ENCODE measurements around the gene PSMB2.

The PSMB2 gene

DNA sequence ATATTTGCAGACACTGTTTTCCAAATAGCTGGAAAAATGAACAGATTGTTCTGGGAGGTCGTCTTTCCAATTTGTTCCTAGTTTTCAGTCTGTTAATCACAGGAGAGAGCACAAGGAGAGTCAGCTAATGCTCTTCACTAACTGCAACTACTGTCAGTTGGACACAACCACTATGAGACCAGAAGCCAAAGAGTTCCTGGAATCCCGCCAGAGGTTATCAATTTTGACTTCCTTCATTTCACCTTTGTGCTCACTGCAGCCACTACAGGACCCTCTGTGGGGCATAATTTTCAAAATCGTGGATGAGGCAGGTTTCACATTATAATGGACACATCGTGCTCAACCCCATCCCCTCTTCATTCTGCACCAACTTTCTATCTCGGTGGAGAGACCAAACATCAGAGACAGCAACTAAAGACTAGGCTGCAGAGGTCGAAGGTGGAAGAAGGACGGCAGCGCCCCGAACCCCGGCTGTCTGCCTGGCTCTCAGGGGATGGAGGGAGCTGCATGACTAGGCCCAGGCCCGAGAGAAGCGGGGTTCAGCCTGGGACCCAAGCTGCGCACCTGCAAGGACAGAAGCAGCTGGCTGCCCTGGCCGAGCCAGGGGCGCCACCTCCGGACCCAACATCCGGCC is 84.7 kb downstream of the PSMB2 start:
- Histone ChIP-seq H4K20me1 (ENCODE audit: low read depth, low read length) (no peaks in the 10 kb centered on the region), H3K4me2 (ENCODE audit: low read depth, low read length, poor library complexity, severe bottlenecking) (peak overlapping the region; percentile 66), H3K27ac (ENCODE audit: low read depth, low read length) (peak overlapping the region; percentile 72), H3K27me3 (ENCODE audit: low read length) (no peaks in the 10 kb centered on the region), H3K4me3 (ENCODE audit: insufficient read depth, low read length, poor library complexity, severe bottlenecking) (peak overlapping the region; percentile 86), H3K9ac (ENCODE audit: low read length) (peak overlapping the region; percentile 79), H3K79me2 (ENCODE audit: insufficient read depth, low read length) (peaks cover 29% of the 10 kb centered on the region), H2AFZ (ENCODE audit: low read depth, low read length, severe bottlenecking) (peak overlapping the region; percentile 78), H3F3A (ENCODE audit: insufficient read depth) (peaks cover 12% of the 10 kb centered on the region; the same call in 1 of the 2 replicates), H3K9me2 (replicated peaks; ENCODE audit: insufficient read depth, low read length) (no peaks in the 10 kb centered on the region), H3K9me3 (ENCODE audit: insufficient read depth, low read length) (no peaks in the 10 kb centered on the region), H3K36me3 (ENCODE audit: low read length) (no peaks in the 10 kb centered on the region)
- TF ChIP-seq EZH2phosphoT487 (conservative IDR thresholded peaks at IDR 0.05; ENCODE audit: low read length): no peak
- TF ChIP-seq, protein P1, sequence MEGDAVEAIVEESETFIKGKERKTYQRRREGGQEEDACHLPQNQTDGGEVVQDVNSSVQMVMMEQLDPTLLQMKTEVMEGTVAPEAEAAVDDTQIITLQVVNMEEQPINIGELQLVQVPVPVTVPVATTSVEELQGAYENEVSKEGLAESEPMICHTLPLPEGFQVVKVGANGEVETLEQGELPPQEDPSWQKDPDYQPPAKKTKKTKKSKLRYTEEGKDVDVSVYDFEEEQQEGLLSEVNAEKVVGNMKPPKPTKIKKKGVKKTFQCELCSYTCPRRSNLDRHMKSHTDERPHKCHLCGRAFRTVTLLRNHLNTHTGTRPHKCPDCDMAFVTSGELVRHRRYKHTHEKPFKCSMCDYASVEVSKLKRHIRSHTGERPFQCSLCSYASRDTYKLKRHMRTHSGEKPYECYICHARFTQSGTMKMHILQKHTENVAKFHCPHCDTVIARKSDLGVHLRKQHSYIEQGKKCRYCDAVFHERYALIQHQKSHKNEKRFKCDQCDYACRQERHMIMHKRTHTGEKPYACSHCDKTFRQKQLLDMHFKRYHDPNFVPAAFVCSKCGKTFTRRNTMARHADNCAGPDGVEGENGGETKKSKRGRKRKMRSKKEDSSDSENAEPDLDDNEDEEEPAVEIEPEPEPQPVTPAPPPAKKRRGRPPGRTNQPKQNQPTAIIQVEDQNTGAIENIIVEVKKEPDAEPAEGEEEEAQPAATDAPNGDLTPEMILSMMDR (IDR thresholded peaks at IDR 0.05; ENCODE audit: insufficient read depth, low read length, poor library complexity, severe bottlenecking): no peak

DNA sequence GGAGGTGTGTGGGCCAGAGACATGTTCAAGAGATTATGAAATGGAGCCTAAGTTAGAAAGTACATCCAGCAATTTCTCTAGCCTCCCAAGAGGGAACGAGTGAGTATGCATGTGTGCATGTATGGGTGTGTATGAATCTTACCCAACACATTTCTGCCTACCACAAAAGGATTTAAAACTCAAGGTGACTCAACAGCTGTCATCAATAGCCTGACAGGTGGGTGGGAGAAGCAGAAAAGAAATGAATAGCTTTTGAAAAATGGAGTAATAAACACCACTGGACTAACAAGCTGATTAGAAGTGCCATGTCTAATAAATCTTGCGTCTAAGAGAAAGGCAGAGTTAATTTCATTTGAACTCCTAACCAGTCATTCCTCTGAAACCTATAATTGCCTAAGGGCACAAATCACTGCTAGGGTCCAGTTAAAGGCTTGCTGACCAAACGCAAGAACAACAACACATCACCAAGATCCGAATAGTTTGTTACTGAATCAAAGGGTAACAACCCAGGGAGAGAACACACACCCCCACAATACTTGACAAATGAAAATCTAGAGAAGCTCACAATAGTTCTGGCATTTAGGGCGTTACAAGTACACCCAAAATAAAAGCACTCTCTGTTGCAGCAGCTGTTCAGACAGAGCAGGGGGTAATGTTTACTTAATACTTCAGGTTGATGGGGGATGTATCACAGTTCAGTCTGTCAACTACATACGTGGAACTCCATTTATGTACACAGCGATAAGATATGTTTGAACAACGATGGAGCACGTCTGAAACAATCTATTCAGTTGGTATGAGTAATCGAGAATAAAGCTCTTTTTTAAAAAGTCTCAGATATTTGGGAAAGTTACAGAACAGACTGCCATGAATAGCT is 85.5 kb downstream of the PSMB2 start:
- H3K4me3 ChIP-seq (ENCODE audit: insufficient read depth, low read length, poor library complexity, severe bottlenecking): peak overlapping the region; percentile 86
- peak overlapping the region; percentile 79 for H3K9ac ChIP-seq (ENCODE audit: low read length)
- H3K9me3 ChIP-seq (ENCODE audit: insufficient read depth, low read length): no peaks in the 10 kb centered on the region
- no peaks in the 10 kb centered on the region for H3K27me3 ChIP-seq (ENCODE audit: low read length)
- peaks cover under 1% of the 10 kb centered on the region; the same call in 1 of the 2 replicates for H3K36me3 ChIP-seq (ENCODE audit: low read length)
- H4K20me1 ChIP-seq (ENCODE audit: low read depth, low read length): no peaks in the 10 kb centered on the region
- H3K27ac ChIP-seq (ENCODE audit: low read depth, low read length): no peak overlapping the region
- H3K4me2 ChIP-seq (ENCODE audit: low read depth, low read length, poor library complexity, severe bottlenecking): peak overlapping the region; percentile 66
- H3K79me2 ChIP-seq (ENCODE audit: insufficient read depth, low read length): peaks cover 29% of the 10 kb centered on the region
- TF ChIP-seq EZH2phosphoT487 (conservative IDR thresholded peaks at IDR 0.05; ENCODE audit: low read length): no peak
- TF ChIP-seq, protein P1 (IDR thresholded peaks at IDR 0.05; ENCODE audit: insufficient read depth, low read length, poor library complexity, severe bottlenecking): no peak
- peaks cover 12% of the 10 kb centered on the region; the same call in 1 of the 2 replicates for H3F3A ChIP-seq (ENCODE audit: insufficient read depth)
- H2AFZ ChIP-seq (ENCODE audit: low read depth, low read length, severe bottlenecking): no peak overlapping the region
- H3K9me2 ChIP-seq (replicated peaks; ENCODE audit: insufficient read depth, low read length): no peaks in the 10 kb centered on the region

DNA sequence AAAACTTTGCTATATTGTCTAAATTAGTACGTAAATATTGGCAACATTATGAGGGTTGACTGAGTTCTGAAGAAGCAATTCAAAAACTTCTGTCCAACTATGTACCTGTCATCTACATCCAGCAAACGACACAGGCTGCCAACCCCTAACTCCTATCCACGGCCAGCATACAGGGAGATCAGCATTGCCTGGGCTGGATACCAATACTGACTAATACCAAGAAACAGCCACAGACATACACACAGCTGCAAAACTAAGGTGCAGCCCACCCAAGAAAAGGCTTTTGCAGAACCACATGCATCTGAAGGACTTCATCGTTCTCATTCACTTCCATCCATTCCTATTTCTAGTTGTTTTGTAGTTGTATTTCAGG is 86.1 kb downstream of the PSMB2 start:
- Histone ChIP-seq H3K27ac (ENCODE audit: low read depth, low read length) (no peak overlapping the region), H3K79me2 (ENCODE audit: insufficient read depth, low read length) (peaks cover 32% of the 10 kb centered on the region), H3K4me3 (ENCODE audit: insufficient read depth, low read length, poor library complexity, severe bottlenecking) (no peak overlapping the region), H3K9me3 (ENCODE audit: insufficient read depth, low read length) (no peaks in the 10 kb centered on the region), H3K9ac (ENCODE audit: low read length) (no peak overlapping the region), H3F3A (ENCODE audit: insufficient read depth) (peaks cover 12% of the 10 kb centered on the region; the same call in 1 of the 2 replicates), H3K36me3 (ENCODE audit: low read length) (peaks cover 6% of the 10 kb centered on the region; the same call in 1 of the 2 replicates), H3K4me2 (ENCODE audit: low read depth, low read length, poor library complexity, severe bottlenecking) (peak overlapping the region; percentile 66), H3K9me2 (replicated peaks; ENCODE audit: insufficient read depth, low read length) (no peaks in the 10 kb centered on the region), H4K20me1 (ENCODE audit: low read depth, low read length) (no peaks in the 10 kb centered on the region), H3K27me3 (ENCODE audit: low read length) (no peaks in the 10 kb centered on the region), H2AFZ (ENCODE audit: low read depth, low read length, severe bottlenecking) (no peak overlapping the region)
- TF ChIP-seq, protein P1 (IDR thresholded peaks at IDR 0.05; ENCODE audit: insufficient read depth, low read length, poor library complexity, severe bottlenecking): no peak
- no peak for TF ChIP-seq EZH2phosphoT487 (conservative IDR thresholded peaks at IDR 0.05; ENCODE audit: low read length)
